ENCODE results near the gene JADE3. TPM values are rescaled to one million over a fixed set of nuclear protein-coding genes. Genes with fewer than 3 reads are reported as not detected.

JADE3 gene
- total RNA-seq, 1 experiment from 2014 or later: 20.2 TPM

DNA sequence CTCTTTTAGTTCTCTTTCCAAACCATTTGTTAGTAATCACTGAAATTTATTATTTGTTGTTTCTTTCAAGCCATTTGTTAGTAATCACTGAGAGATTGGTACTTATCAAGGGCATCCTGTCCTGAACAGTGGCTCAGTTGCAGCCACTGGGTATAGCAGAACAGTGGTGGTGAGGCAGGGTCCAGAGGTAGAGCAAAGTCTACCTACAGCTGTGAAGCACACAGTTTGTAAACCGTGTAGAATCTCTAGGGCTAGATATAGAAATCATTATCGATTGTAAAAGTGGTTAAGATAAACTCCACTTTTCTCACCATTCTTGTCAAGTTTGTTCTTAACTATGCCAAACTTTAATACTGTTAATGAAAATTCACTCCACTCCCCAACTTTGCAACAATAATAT, 4.1 kb downstream of the JADE3 start:
- Histone ChIP-seq H3K9me3 (ENCODE audit: control insufficient read depth, low read depth, low read length) (peaks cover 28% of the 10 kb centered on the region), H2BK120ac (ENCODE audit: low read depth, low read length, poor library complexity, severe bottlenecking) (no peak overlapping the region), H2BK12ac (ENCODE audit: insufficient read length, low read depth, low read length) (no peak overlapping the region), H3T11ph (ENCODE audit: low read length) (no peak overlapping the region), H3K79me2 (ENCODE audit: insufficient read depth, low read length) (peaks cover 9% of the 10 kb centered on the region; the same call in 1 of the 2 replicates), H3K27me3 (ENCODE audit: insufficient read depth, low read length) (no peaks in the 10 kb centered on the region), H3K23ac (ENCODE audit: insufficient read length, low read depth, low read length) (no peak overlapping the region), H3K27ac (ENCODE audit: insufficient read length, low read depth, low read length) (no peak overlapping the region), H3K4me2 (ENCODE audit: insufficient read depth, insufficient read length, low read length) (no peak overlapping the region), H4K5ac (ENCODE audit: insufficient read length, low read depth, low read length) (no peak overlapping the region), H3K56ac (ENCODE audit: insufficient read length, low read depth, low read length) (no peak overlapping the region), H2BK20ac (ENCODE audit: low read depth, low read length, poor library complexity, severe bottlenecking) (no peak overlapping the region), H3K18ac (ENCODE audit: insufficient read length, low read depth, low read length) (no peak overlapping the region), H2AK5ac (ENCODE audit: insufficient read length, low read length) (no peak overlapping the region), H3K9ac (ENCODE audit: extremely low read depth, insufficient read length, low read length) (no peak overlapping the region), H4K8ac (replicated peaks; ENCODE audit: insufficient read length, low read depth, low read length) (no peak overlapping the region), H3K4me1 (ENCODE audit: insufficient read depth, low read length) (peaks cover 2% of the 10 kb centered on the region; the same call in 1 of the 2 replicates), H4K91ac (ENCODE audit: insufficient read length, low read depth, low read length) (no peak overlapping the region), H2BK5ac (ENCODE audit: insufficient read length, low read length) (no peak overlapping the region), H2AFZ (ENCODE audit: low read length) (no peak overlapping the region), H3K79me1 (ENCODE audit: insufficient read depth, low read depth, low read length, poor library complexity, severe bottlenecking) (peaks cover 6% of the 10 kb centered on the region), H3K23me2 (ENCODE audit: insufficient read length, low read depth, low read length, poor library complexity, severe bottlenecking) (peaks cover 8% of the 10 kb centered on the region), H3K4ac (ENCODE audit: low read depth, low read length) (no peak overlapping the region), H4K20me1 (ENCODE audit: control insufficient read depth, insufficient read depth, insufficient read length) (no peaks in the 10 kb centered on the region), H2BK15ac (ENCODE audit: low read depth, low read length) (no peak overlapping the region), H3K14ac (ENCODE audit: insufficient read depth, low read length) (no peak overlapping the region)
- no CpG with 5 or more reads among the region's 2 CpGs for WGBS (ENCODE audit: extremely low coverage, insufficient read length, low lambda C conversion rate)
- peaks cover 9 to 21% of the 10 kb centered on the region in 2 experiments for H3K4me1 Mint-ChIP-seq
- TF ChIP-seq, protein P1, sequence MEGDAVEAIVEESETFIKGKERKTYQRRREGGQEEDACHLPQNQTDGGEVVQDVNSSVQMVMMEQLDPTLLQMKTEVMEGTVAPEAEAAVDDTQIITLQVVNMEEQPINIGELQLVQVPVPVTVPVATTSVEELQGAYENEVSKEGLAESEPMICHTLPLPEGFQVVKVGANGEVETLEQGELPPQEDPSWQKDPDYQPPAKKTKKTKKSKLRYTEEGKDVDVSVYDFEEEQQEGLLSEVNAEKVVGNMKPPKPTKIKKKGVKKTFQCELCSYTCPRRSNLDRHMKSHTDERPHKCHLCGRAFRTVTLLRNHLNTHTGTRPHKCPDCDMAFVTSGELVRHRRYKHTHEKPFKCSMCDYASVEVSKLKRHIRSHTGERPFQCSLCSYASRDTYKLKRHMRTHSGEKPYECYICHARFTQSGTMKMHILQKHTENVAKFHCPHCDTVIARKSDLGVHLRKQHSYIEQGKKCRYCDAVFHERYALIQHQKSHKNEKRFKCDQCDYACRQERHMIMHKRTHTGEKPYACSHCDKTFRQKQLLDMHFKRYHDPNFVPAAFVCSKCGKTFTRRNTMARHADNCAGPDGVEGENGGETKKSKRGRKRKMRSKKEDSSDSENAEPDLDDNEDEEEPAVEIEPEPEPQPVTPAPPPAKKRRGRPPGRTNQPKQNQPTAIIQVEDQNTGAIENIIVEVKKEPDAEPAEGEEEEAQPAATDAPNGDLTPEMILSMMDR (conservative IDR thresholded peaks at IDR 0.05): no peak
- no peak overlapping the region for H3K4me3 Mint-ChIP-seq
- no peak overlapping the region for H3K27ac Mint-ChIP-seq
- peaks cover 22 to 24% (median 22%) of the 10 kb centered on the region in 3 experiments for H3K36me3 Mint-ChIP-seq (ENCODE audit: insufficient read depth in 1 of 3, low read depth in 3 of 3)
- H3K9me3 Mint-ChIP-seq: peaks cover 75 to 76% of the 10 kb centered on the region in 2 experiments
- DNase-seq: no peak
- peaks cover 2% of the 10 kb centered on the region; the same call in 1 of the 2 replicates for H3K27me3 Mint-ChIP-seq (ENCODE audit: low read depth)

Data from H9 (cell line).